Mesodermal cell (in vitro differentiated cells): Measurements from ENCODE around the gene C6orf89.

Experiments
- H3K27ac ChIP-seq: 2 replicates; pipeline ENCODE4 v1.7.0; 2013; ENCODE audit warnings: mild to moderate bottlenecking, low read depth, low read length, moderate library complexity; ENCODE audit not compliant: severe bottlenecking
- H3K36me3 ChIP-seq: 2 replicates; pipeline ENCODE4 v1.7.1; 2013; ENCODE audit warnings: mild to moderate bottlenecking, low read length, moderate library complexity; ENCODE audit not compliant: control insufficient read depth, insufficient read depth
- H3K4me1 ChIP-seq: one replicate; pipeline ENCODE4 v1.7.1; 2013; ENCODE audit warnings: mild to moderate bottlenecking, low read length; ENCODE audit not compliant: insufficient read depth, control insufficient read depth, poor library complexity, severe bottlenecking
- H3K4me3 ChIP-seq: 2 replicates; pipeline ENCODE4 v1.7.0; 2013; ENCODE audit warnings: low read length, control low read depth, mild to moderate bottlenecking; ENCODE audit not compliant: insufficient read depth, poor library complexity, severe bottlenecking; ENCODE audit errors: extremely low read depth
- H3K9me3 ChIP-seq: 2 replicates; pipeline ENCODE4 v1.7.1; 2013; ENCODE audit warnings: mild to moderate bottlenecking, low read length, moderate library complexity; ENCODE audit not compliant: control insufficient read depth
- WGBS, 2 experiments: methylation state at CpG; one replicate each; pipeline ENCODE4 v1.1.5; 2013; ENCODE audit warnings: missing lambda C conversion rate in 2 of 2; ENCODE audit not compliant: insufficient coverage in 2 of 2; 5-methylcytosine and 5-hydroxymethylcytosine counted together

C6orf89 gene

DNA sequence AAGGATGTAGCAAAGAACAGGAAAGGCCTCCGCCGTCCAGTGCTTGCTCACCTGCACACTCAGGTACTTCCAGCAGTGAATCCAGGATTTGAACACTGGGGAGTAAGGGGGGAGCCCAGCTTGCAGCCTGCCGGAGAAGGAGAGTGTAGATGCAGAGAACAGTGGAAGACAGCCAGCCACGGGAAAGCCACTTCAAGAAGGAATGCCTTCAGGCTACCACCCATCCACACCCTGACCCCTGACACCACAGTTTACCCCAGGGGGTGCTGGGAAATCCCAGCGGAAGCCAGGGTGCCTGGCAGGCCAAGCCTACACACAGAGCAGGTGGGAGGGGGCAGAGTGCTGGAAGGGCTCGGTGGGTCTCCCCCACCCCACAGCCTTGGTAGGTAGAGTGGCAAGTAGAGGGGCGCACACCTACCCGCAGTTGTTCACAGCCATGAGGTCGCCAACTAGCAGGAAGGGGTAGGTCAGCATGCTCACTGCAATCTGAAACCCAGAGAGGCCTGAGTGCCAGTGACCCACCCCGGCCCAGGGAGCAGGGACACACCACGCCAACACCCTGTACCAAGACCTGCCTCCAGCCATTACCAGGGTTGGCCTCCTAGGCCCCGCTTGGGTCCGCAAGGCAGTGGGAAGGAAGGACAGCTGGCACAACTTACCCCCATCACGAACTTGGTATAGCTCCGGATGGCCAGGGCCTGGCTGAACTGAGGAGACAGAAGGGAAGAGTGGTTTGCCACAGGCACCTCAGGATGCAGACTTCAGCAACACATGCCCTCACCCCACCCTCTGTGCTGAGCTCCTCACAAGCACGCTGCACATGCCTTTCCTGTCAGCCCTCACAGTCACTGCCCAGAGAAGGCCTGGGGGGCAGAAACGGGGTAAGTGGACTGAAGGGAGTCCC lies 84.5 kb downstream of the C6orf89 start:
- H3K4me1 ChIP-seq, result no peaks in the 10 kb centered on the region
- WGBS, 2 experiments, result 96 to 98% methylated on average over 9 to 13 of the region's 17 CpGs
- H3K4me3 ChIP-seq, result no peak overlapping the region
- H3K27ac ChIP-seq, result no peak overlapping the region
- no peaks in the 10 kb centered on the region for H3K9me3 ChIP-seq
- peaks cover 92% of the 10 kb centered on the region for H3K36me3 ChIP-seq

GRCh38 chr6:36970892-36971842 lies 85.4 kb downstream of the C6orf89 start:
- 89 to 93% methylated on average over 12 to 16 of the region's 17 CpGs for WGBS, 2 experiments
- Histone ChIP-seq H3K27ac (peak overlapping the region; percentile 49), H3K9me3 (no peaks in the 10 kb centered on the region), H3K4me1 (no peaks in the 10 kb centered on the region), H3K36me3 (peaks cover 95% of the 10 kb centered on the region), H3K4me3 (no peak overlapping the region)

DNA sequence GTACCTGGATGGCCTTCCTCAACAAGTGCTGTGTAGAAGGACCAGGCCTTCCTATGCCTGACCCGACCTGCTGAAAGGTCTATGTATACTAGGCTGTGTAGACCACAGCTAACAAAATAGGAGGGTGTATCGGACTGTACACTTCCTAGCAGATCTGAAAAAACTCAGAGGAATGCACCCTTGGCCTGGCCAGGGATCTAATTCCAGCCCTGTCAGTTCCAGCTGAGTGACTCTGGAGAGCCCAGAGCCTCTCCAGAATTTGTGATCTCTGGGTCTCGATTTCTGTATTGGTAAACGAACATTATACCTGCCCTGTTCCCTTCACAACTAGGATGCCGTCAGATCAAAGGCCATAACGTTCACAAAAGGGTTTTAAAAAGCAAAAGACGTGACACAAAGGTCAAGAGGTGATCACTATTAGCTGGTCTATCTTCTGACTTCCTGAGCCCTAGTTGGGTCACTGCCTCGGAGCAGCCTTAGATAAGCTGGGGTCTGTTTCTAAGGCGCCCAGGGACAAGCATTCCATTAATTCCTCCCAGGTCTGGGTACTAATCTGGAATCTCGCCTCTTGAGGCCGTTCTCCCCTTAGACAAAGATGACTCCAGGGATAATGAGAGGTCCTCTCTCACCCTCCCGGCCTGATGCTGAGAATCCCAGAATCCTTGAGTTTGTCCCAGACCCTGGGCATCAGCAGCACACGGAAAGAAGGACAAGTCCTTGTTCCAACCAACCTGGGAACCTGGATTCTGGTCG lies 86.3 kb downstream of the C6orf89 start:
- Histone ChIP-seq H3K4me3 (no peak overlapping the region), H3K9me3 (no peaks in the 10 kb centered on the region), H3K36me3 (peaks cover 99% of the 10 kb centered on the region), H3K27ac (peak overlapping the region; percentile 49), H3K4me1 (no peaks in the 10 kb centered on the region)
- 92 to 98% methylated on average over 12 to 13 of the region's 14 CpGs for WGBS, 2 experiments

DNA sequence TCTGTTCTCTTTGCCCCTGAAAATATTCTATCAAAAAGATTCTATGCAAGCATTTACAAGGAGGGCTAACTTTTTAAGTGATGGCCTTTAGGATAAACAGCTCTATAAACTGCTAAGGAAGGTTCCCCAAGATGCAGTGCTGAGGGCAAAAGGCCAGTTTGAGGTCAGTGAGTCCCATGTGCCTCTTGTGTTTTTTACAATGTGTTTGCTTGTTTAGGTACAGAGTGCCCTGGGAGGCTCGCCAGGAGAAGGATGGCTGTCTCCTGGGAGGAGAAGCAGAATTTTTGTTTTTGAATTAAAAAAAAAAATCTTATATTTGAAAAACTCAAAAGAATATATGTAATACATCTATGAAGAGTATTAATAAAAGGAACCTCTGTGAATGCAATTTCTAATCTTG lies 87.4 kb downstream of the C6orf89 start:
- H3K9me3 ChIP-seq, result no peaks in the 10 kb centered on the region
- H3K36me3 ChIP-seq, result peaks cover 100% of the 10 kb centered on the region
- no peak overlapping the region for H3K27ac ChIP-seq
- no peak overlapping the region for H3K4me3 ChIP-seq
- no CpG with 5 or more reads among the region's 1 CpG for WGBS, 2 experiments
- no peaks in the 10 kb centered on the region for H3K4me1 ChIP-seq

GRCh38 chr6:36973647-36974046 lies 87.9 kb downstream of the C6orf89 start:
- no peaks in the 10 kb centered on the region for H3K9me3 ChIP-seq
- no peak overlapping the region for H3K4me3 ChIP-seq
- no peaks in the 10 kb centered on the region for H3K4me1 ChIP-seq
- no peak overlapping the region for H3K27ac ChIP-seq
- 100% methylated on average over 1 to 2 of the region's 4 CpGs for WGBS, 2 experiments
- H3K36me3 ChIP-seq, result peaks cover 100% of the 10 kb centered on the region

DNA sequence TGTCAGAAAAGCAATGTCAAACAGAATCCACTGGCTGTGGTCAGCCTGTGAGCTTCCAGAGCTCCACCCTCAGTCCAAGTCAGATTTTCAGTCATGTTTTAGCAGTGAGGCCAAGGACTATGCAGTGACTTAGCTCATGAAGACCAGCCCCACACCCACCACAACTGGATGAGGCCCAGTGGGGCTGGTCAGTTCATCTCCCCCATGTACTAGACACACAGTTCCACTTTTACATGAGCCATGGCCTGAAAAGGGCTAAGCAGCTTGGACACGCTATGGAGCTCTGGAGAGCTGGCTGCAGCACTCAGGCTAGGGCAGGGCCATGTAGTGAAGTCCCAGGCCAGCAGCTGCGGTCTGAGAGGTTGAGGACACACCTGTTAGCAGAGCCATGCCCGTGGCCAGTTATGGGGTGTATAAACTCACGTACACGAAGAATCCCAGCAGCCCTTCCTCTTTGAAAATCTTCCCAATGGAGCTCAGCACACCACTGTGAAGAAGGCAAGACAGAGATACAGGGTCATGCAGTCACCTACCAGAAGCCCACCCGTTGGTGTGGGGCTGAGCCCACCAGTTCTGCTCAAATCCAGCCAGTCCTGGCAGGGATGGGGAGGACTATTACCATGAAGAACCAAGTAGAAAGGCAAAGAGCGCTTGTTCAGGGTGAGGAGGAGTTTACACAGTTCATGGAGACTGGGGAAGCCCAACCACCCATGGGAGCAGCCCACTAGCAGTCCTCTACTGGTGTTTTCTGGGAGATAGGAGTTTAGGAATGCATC lies 89.7 kb downstream of the C6orf89 start:
- H3K27ac ChIP-seq, result no peak overlapping the region
- H3K4me1 ChIP-seq, result no peaks in the 10 kb centered on the region
- WGBS, 2 experiments, result 92 to 97% methylated on average over 4 to 5 of the region's 7 CpGs
- peaks cover 100% of the 10 kb centered on the region for H3K36me3 ChIP-seq
- H3K9me3 ChIP-seq, result no peaks in the 10 kb centered on the region
- no peak overlapping the region for H3K4me3 ChIP-seq

DNA sequence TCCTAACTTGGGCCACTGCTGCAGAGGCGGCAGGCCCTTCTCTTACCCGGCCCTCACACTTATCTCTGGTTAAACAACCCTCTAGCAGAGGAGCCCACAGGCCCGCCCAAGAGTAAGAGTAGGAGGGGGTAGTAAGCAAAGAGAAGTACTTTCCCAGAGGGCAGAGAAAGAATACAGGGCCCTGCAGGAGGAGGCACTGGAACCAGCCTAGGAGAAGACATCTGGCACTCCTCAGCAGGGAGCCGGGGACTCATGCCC lies 90.2 kb downstream of the C6orf89 start:
- Histone ChIP-seq H3K9me3 (no peaks in the 10 kb centered on the region), H3K4me3 (no peak overlapping the region), H3K36me3 (peaks cover 100% of the 10 kb centered on the region), H3K4me1 (peaks cover 3% of the 10 kb centered on the region), H3K27ac (no peak overlapping the region)
- WGBS, 2 experiments, result 100% methylated on average over 1 of the region's 4 CpGs; no CpG with 5 or more reads in 1 of the 2 experiments

- peaks cover 4% of the 10 kb centered on the region for H3K4me1 ChIP-seq
- H3K36me3 ChIP-seq, result peaks cover 100% of the 10 kb centered on the region
- H3K27ac ChIP-seq, result no peak overlapping the region
- H3K9me3 ChIP-seq, result no peaks in the 10 kb centered on the region
- H3K4me3 ChIP-seq, result no peak overlapping the region
- WGBS, 2 experiments, result 89 to 94% methylated on average over 4 to 7 of the region's 7 CpGs
Measured at GRCh38 chr6:36976509-36976908, 90.8 kb downstream of the C6orf89 start.

- peaks cover 7% of the 10 kb centered on the region for H3K4me1 ChIP-seq
- no peaks in the 10 kb centered on the region for H3K9me3 ChIP-seq
- no peak overlapping the region for H3K4me3 ChIP-seq
- 97 to 100% methylated on average over 6 of the region's 6 CpGs for WGBS, 2 experiments
- no peak overlapping the region for H3K27ac ChIP-seq
- H3K36me3 ChIP-seq, result peaks cover 100% of the 10 kb centered on the region
Measured at GRCh38 chr6:36976931-36977330, 91.2 kb downstream of the C6orf89 start.

DNA sequence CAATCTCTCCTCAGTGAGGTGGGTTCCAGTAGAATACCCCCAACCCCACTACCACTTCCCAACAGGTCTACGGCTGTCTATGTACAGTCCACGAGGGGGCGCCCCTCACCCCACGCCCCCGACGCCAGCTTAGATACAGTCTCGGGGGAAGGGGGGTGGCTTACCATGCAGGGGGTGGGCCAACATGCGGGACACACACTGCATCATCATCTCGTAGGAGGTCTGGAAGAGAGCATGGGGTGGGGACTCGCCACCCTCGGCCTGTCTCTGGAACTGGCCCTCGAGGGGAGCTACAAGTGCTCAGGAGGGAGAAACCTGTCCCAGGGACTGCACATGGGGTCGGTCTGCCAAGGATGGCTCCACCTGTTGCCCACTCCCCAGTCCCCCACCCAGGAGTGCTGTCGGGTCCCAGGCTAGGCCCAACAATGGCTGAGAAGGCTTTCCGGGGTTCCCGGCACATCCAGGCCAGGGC lies 91.8 kb downstream of the C6orf89 start:
- peaks cover 99% of the 10 kb centered on the region for H3K36me3 ChIP-seq
- peaks cover 9% of the 10 kb centered on the region for H3K4me1 ChIP-seq
- no peaks in the 10 kb centered on the region for H3K9me3 ChIP-seq
- 89 to 92% methylated on average over 9 to 14 of the region's 16 CpGs for WGBS, 2 experiments
- H3K27ac ChIP-seq, result no peak overlapping the region
- no peak overlapping the region for H3K4me3 ChIP-seq
